ENCODE data around the gene MNDA. TPM values are rescaled to one million over a fixed set of nuclear protein-coding genes. Genes with fewer than 3 reads are reported as not detected.

Gene MNDA
- total RNA-seq, 6 experiments from 2014 or later, result not detected

DNA sequence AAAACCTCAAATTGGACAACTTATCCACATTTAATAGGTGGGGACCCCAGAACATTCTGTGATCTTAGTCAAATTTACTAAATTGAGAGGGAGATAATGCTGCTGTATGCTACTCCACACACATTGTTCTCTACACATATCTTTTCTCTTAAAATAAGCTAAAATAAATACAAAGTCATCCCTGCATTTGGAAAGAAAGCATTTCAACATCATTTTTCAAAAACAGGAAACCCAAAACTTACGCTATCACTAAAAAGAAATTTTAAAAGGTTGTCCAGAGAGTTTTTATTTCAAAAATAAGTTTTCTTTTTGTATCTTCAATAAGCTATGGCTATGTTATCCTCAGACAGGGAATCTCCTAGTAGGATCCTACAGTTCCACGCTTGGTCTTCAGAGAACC, 30.6 kb upstream of the MNDA start:
- Mint-ChIP-seq H3K27me3 (ENCODE audit: insufficient read depth) (no peaks in the 10 kb centered on the region), H3K36me3 (ENCODE audit: low read depth) (no peaks in the 10 kb centered on the region), H3K9me3 (peaks cover 11% of the 10 kb centered on the region; the same call in 1 of the 2 replicates), H3K4me3 (no peak overlapping the region), H3K4me1 (ENCODE audit: low read depth) (no peaks in the 10 kb centered on the region), H3K27ac (no peak overlapping the region)
- TF ChIP-seq, protein P1, sequence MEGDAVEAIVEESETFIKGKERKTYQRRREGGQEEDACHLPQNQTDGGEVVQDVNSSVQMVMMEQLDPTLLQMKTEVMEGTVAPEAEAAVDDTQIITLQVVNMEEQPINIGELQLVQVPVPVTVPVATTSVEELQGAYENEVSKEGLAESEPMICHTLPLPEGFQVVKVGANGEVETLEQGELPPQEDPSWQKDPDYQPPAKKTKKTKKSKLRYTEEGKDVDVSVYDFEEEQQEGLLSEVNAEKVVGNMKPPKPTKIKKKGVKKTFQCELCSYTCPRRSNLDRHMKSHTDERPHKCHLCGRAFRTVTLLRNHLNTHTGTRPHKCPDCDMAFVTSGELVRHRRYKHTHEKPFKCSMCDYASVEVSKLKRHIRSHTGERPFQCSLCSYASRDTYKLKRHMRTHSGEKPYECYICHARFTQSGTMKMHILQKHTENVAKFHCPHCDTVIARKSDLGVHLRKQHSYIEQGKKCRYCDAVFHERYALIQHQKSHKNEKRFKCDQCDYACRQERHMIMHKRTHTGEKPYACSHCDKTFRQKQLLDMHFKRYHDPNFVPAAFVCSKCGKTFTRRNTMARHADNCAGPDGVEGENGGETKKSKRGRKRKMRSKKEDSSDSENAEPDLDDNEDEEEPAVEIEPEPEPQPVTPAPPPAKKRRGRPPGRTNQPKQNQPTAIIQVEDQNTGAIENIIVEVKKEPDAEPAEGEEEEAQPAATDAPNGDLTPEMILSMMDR (IDR thresholded peaks at IDR 0.05), result no peak
- DNase-seq, result no peak

- no peaks in the 10 kb centered on the region for H3K27me3 Mint-ChIP-seq (ENCODE audit: insufficient read depth)
- H3K4me1 Mint-ChIP-seq (ENCODE audit: low read depth), result no peaks in the 10 kb centered on the region
- no peak overlapping the region for H3K4me3 Mint-ChIP-seq
- H3K27ac Mint-ChIP-seq, result no peak overlapping the region
- TF ChIP-seq, protein P1 (IDR thresholded peaks at IDR 0.05), result no peak
- H3K36me3 Mint-ChIP-seq (ENCODE audit: low read depth), result no peaks in the 10 kb centered on the region
- peaks cover 7% of the 10 kb centered on the region; the same call in 1 of the 2 replicates for H3K9me3 Mint-ChIP-seq
- DNase-seq, result no peak
Observed at GRCh38 chr1:158801396-158801795, 29.8 kb upstream of the MNDA start.

DNA sequence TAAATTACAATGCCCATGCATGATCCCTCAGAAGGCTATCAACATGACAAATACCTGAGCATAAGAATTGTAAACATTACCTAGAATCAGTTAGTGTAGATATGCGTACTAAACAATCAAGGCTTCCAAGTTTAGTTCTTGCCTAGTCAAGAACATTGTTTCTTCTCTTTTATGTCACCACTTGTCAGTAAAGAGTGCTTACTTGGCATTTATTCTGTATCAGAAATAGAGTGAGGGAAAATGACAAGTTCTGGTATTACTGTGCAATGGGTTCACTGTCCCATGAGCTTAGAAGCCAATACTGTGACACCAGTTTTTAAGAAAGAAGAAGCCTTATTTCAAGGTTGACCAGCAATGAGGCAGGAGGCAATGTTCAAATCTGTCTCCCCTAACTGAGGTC, 27.5 kb upstream of the MNDA start:
- Mint-ChIP-seq H3K9me3 (peaks cover 6% of the 10 kb centered on the region), H3K36me3 (ENCODE audit: low read depth) (no peaks in the 10 kb centered on the region), H3K4me3 (no peak overlapping the region), H3K27me3 (ENCODE audit: insufficient read depth) (no peaks in the 10 kb centered on the region), H3K27ac (no peak overlapping the region), H3K4me1 (ENCODE audit: low read depth) (no peaks in the 10 kb centered on the region)
- no peak for DNase-seq
- TF ChIP-seq, protein P1 (IDR thresholded peaks at IDR 0.05), result no peak

DNA sequence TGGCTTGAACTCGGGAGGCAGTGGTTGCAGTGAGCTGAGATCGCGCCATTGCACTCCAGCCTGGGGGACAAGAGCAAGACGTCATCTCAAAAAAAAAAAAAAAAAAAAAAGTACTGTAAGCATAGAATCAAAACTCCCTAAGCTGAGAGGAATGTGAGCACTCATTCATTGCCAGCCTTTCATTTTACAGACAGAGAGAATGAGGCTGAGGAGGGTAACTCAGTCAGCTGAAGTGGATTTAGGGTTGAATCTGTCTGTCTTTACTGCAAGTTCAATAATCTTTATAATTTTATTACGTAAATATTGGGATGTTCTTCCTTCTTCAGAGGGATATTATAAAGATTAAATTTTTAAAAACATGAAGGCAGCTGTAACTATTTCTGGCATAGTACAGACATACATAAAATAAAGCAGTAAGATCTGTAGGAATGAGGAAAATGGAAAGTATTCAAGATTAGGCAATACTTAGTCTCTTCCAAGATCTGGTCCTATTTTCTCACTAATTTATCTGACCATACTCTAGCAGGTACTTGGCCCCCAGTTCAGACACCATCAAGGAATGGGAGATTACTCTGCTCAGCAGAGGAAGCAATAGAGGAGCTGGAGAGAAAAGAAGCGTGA, 24.1 kb upstream of the MNDA start:
- no peaks in the 10 kb centered on the region for H3K36me3 Mint-ChIP-seq (ENCODE audit: low read depth)

GRCh38 chr1:158809256-158809655, 21.9 kb upstream of the MNDA start:
- H3K9me3 Mint-ChIP-seq, result peaks cover 7% of the 10 kb centered on the region; the same call in 1 of the 2 replicates
- no peaks in the 10 kb centered on the region for H3K36me3 Mint-ChIP-seq (ENCODE audit: low read depth)
- TF ChIP-seq, protein P1 (IDR thresholded peaks at IDR 0.05), result no peak
- H3K27me3 Mint-ChIP-seq (ENCODE audit: insufficient read depth), result no peaks in the 10 kb centered on the region
- DNase-seq, result no peak
- no peak overlapping the region for H3K4me3 Mint-ChIP-seq
- no peak overlapping the region for H3K27ac Mint-ChIP-seq
- no peaks in the 10 kb centered on the region for H3K4me1 Mint-ChIP-seq (ENCODE audit: low read depth)

More for the DNA sequence above, 24.1 kb upstream of the MNDA start:
- Mint-ChIP-seq H3K27ac (no peak overlapping the region), H3K9me3 (peaks cover 9% of the 10 kb centered on the region), H3K4me1 (ENCODE audit: low read depth) (no peaks in the 10 kb centered on the region), H3K4me3 (no peak overlapping the region), H3K27me3 (ENCODE audit: insufficient read depth) (no peaks in the 10 kb centered on the region)
- TF ChIP-seq, protein P1 (IDR thresholded peaks at IDR 0.05), result no peak
- DNase-seq, result no peak
